Lung (tissue), 12 donors: ENCODE data around the gene TERB1. TPM values are rescaled to one million over a fixed set of nuclear protein-coding genes. Genes with fewer than 3 reads are reported as not detected.
A peak's percentile ranks its signal among the peaks of the same experiment; 100 is the strongest.

Source experiments
- ATAC-seq: fragments of 200-7000 bp; cut with Tn5 transposase; one replicate; pipeline ENCODE4 v1.9.1; 2020; ENCODE audit warnings: moderate number of reproducible peaks; ENCODE audit not compliant: insufficient read depth, low FRiP score
- DNase-seq, 3 donors: peaks; one replicate each; pipeline ENCODE4 v3.0.0-alpha.2; 2013 to 2017
- H3K27ac ChIP-seq, 2 donors: one replicate each; pipeline ENCODE4 v1.5.1; 2013; ENCODE audit warnings: mild to moderate bottlenecking in 2 of 2, moderate library complexity in 2 of 2, control low read depth in 1 of 2, inconsistent platforms in 1 of 2, low read depth in 1 of 2, low read length in 1 of 2
- H3K27me3 ChIP-seq, 3 donors: one replicate each; pipeline ENCODE4 v1.5.1; 2013; ENCODE audit warnings: low read length in 2 of 3; ENCODE audit not compliant: control insufficient read depth in 3 of 3, insufficient read depth in 3 of 3
- H3K36me3 ChIP-seq, 4 donors: one replicate each; pipeline ENCODE4 v1.5.1; 2013; ENCODE audit warnings: low read length in 4 of 4, mild to moderate bottlenecking in 1 of 4, moderate library complexity in 1 of 4; ENCODE audit not compliant: control insufficient read depth in 4 of 4, insufficient read depth in 4 of 4
- H3K4me1 ChIP-seq, 5 donors: one replicate each; pipeline ENCODE4 v1.5.1; 2013; ENCODE audit warnings: low read length in 5 of 5, mild to moderate bottlenecking in 2 of 5, moderate library complexity in 1 of 5; ENCODE audit not compliant: control insufficient read depth in 5 of 5, insufficient read depth in 5 of 5
- H3K4me3 ChIP-seq: one replicate; pipeline ENCODE4 v1.5.1; 2013; ENCODE audit warnings: mild to moderate bottlenecking, control low read depth, moderate library complexity
- H3K9ac ChIP-seq, 2 donors: one replicate each; pipeline ENCODE4 v1.5.1; 2013; ENCODE audit warnings: low read length in 2 of 2, control low read depth in 1 of 2; ENCODE audit not compliant: insufficient read depth in 1 of 2
- H3K9me3 ChIP-seq, 4 donors: one replicate each; pipeline ENCODE4 v1.5.1; 2013; ENCODE audit warnings: low read length in 3 of 4, mild to moderate bottlenecking in 1 of 4, moderate library complexity in 1 of 4; ENCODE audit not compliant: control insufficient read depth in 4 of 4, insufficient read depth in 3 of 4
- WGBS, 2 donors: extraction: QIAGEN DNeasy Blood & Tissue Kit; methylation state at CpG; one replicate each; pipeline ENCODE4 v1.1.7; 2013; 5-methylcytosine and 5-hydroxymethylcytosine counted together
- polyA plus RNA-seq, 2 donors: library from polyadenylated mRNA; stranded (reverse); fragments of 200-250 nt; gene quantifications; one replicate each; pipeline ENCODE4 v1.2.1, GENCODE V29; 2013
- total RNA-seq, 2 donors: library from RNA; depleted of rRNA in 1 of 2; stranded (reverse); fragments of >200 nt in 1 of 2; gene quantifications; one replicate each; pipeline ENCODE4 v1.2.1, GENCODE V29; 2014 to 2021
- TF ChIP-seq, protein P1 (sequence below): IDR thresholded peaks from 2 replicates; pipeline ENCODE4 v1.5.1; 2012; ENCODE audit warnings: mild to moderate bottlenecking; ENCODE audit errors: control extremely low read depth, extremely low read depth
- donor health status: control.
- donor health status: control.
- donor health status: Bipolar disorder and iron deficiency.
- donor health status: healthy.
- donor health status: DM: yes; HTN: yes; CAD: no.

The TERB1 gene
- total and polyA plus RNA-seq, 4 donors, result not detected

DNA sequence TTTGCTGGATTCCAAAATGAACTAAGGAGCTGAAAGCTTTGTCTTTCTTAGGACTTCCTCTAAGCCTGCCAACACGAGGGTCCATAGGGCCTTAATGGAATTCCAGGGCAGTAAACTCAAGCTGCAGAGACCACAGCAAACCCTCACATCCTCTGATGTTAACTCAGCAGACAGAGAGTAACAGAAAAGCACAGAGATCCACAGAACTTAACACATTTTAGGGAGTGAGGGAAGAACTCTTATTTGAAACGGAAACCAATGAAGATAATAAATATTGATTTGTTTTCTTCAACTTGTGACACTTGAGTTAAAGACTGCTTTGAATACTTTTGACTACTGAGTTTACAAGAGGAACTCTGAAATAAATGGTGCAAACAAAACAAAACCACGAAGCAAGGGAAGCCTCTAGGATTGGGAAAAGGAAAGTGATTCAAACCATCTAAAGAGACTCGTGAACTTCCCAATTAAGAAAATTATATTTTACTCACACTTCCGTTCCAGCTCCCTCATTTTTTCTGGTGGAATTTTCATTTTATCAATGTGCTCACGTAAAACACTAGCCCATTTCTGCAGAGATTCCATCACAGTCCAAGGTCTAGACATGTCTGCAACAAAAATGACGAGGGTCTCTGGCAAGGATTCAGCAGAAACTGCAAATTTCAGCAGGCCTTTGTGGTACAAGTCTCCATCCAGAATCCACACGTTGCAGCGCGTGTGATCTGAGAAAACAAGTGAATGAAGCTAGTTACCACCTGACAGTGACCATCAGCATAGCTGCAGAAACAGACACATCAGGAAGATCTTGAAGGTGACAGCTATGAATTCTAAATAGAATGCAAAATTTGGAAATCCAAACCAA, 59.2 kb downstream of the TERB1 start:
- H3K27me3 ChIP-seq, result no peaks in the 10 kb centered on the region
- ATAC-seq (no peak), DNase-seq (peak in 1 of 3 donors; percentile 56)
- WGBS, 2 donors, result 50 to 55% methylated on average over 10 of the region's 10 CpGs
- H3K9me3 ChIP-seq, result no peaks in the 10 kb centered on the region
- H3K9ac ChIP-seq, result peak overlapping the region in 1 of 2 donors; percentile 77
- H3K27ac ChIP-seq, result peak overlapping the region; percentile 55 to 84
- TF ChIP-seq, protein P1, sequence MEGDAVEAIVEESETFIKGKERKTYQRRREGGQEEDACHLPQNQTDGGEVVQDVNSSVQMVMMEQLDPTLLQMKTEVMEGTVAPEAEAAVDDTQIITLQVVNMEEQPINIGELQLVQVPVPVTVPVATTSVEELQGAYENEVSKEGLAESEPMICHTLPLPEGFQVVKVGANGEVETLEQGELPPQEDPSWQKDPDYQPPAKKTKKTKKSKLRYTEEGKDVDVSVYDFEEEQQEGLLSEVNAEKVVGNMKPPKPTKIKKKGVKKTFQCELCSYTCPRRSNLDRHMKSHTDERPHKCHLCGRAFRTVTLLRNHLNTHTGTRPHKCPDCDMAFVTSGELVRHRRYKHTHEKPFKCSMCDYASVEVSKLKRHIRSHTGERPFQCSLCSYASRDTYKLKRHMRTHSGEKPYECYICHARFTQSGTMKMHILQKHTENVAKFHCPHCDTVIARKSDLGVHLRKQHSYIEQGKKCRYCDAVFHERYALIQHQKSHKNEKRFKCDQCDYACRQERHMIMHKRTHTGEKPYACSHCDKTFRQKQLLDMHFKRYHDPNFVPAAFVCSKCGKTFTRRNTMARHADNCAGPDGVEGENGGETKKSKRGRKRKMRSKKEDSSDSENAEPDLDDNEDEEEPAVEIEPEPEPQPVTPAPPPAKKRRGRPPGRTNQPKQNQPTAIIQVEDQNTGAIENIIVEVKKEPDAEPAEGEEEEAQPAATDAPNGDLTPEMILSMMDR, result no peak
- peaks cover 0 to 23% (median 13%) of the 10 kb centered on the region in 5 donors for H3K4me1 ChIP-seq
- H3K4me3 ChIP-seq, result no peak overlapping the region
- H3K36me3 ChIP-seq, result peaks cover 12 to 58% (median 36%) of the 10 kb centered on the region in 4 donors

DNA sequence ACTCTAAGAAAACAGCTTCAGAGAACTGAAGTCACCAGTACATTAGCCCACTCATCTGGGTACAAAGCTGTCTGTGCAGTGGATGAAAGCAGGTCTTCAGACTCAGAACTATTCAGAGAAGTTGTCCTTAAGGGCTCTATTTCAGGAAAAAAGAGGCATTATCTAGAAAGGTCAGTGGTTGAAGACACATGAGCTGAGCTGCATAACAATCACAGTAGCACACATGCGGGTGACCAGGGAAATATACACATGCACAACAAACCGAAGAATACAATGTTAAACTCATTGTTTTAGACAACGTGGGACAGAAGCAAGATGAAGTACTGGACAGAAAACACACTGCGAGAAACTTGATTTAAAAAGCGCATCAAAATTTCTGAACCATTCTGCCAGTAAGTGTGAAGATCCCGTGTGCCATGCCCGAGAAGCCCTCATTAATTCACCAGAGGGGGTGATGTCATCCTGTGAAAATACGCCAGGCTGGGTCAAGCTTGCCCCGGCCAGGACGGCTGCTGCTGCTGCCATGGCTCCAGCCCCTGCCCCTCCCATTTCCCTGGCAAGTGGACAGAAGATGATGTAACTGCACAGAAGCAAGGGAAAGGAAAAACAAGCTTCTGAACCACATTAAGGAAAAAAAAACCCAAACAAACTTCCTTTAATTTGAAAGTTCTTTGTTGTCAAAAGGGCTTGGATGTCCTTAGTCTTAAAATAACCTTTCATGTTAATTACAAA, 60.0 kb downstream of the TERB1 start:
- WGBS, 2 donors, result 33 to 41% methylated on average over 10 of the region's 10 CpGs
- no peak overlapping the region for H3K4me3 ChIP-seq
- TF ChIP-seq, protein P1, result no peak
- peak overlapping the region in 1 of 2 donors; percentile 77 for H3K9ac ChIP-seq
- no peaks in the 10 kb centered on the region for H3K27me3 ChIP-seq
- H3K9me3 ChIP-seq, result no peaks in the 10 kb centered on the region
- H3K4me1 ChIP-seq, result peaks cover 0 to 23% (median 13%) of the 10 kb centered on the region in 5 donors
- DNase-seq (peak; percentile 74 to 92 (median 87)), ATAC-seq (peak; percentile 86)
- H3K36me3 ChIP-seq, result peaks cover 15 to 52% (median 35%) of the 10 kb centered on the region in 4 donors
- peak overlapping the region; percentile 79 to 87 for H3K27ac ChIP-seq

DNA sequence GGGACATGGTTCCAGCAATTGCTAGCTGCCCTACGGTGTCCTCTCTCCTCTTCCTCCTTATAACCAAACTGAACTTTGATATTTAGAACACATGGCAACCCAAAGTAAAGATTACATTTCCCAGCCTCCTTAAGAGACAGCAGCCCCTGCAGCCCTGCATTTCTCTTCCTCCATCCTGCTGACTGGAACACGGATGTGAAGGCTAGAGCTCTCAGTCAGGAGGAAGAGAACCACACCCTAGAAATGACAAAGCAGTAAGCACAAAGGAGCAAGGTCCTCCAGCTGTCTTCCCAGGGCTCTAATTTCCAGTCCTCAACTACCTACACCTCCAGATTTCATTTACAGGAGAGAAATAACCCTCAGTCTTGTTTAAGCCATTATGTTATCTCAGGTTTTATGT, 60.9 kb downstream of the TERB1 start:
- WGBS, 2 donors, result 39 to 44% methylated on average over 2 of the region's 2 CpGs
- H3K27me3 ChIP-seq, result no peaks in the 10 kb centered on the region
- no peaks in the 10 kb centered on the region for H3K9me3 ChIP-seq
- ATAC-seq, result peak; percentile 39
- peak overlapping the region in 1 of 2 donors; percentile 77 for H3K9ac ChIP-seq
- H3K4me1 ChIP-seq, result peaks cover 0 to 23% (median 13%) of the 10 kb centered on the region in 5 donors
- H3K36me3 ChIP-seq, result peaks cover 23 to 60% (median 38%) of the 10 kb centered on the region in 4 donors
- H3K27ac ChIP-seq, result peak overlapping the region; percentile 76 to 87
- no peak overlapping the region for H3K4me3 ChIP-seq
- TF ChIP-seq, protein P1, result no peak
- peak in 1 of 3 donors; percentile 12 for DNase-seq
